B cell (primary cell): Measurements from ENCODE around the gene CHST11. TPM values are rescaled to one million over a fixed set of nuclear protein-coding genes. Genes with fewer than 3 reads are reported as not detected.

Experiments used
- ATAC-seq: fragments of 200-7000 bp; cut with Tn5 transposase; one replicate; pipeline ENCODE4 v1.10.0; 2021; ENCODE audit warnings: low read depth, mild to moderate bottlenecking, moderate number of reproducible peaks, moderate library complexity
- CTCF ChIA-PET: fragments of 350-600 bp; sonication (Branson Sonifier 250); formaldehyde crosslinking; loops from one replicate; lab custom pipeline; 2021; ENCODE audit warnings: antibody characterized with exemption, inconsistent platforms; lab: Charles Lee
- POLR2A ChIA-PET: fragments of 350-600 bp; sonication (Branson Sonifier 250); formaldehyde crosslinking; loops from one replicate; lab custom pipeline; 2021; ENCODE audit warnings: antibody characterized with exemption; lab: Charles Lee
- DNase-seq: peaks from one replicate; pipeline ENCODE4 v3.0.0; 2013
- H2AFZ ChIP-seq: 2 replicates; pipeline ENCODE4 v1.6.1; 2012; ENCODE audit warnings: mild to moderate bottlenecking, low read depth, low read length; ENCODE audit not compliant: insufficient read depth, poor library complexity, severe bottlenecking
- H3K27ac ChIP-seq, 2 donors: 1 replicate in 1 of 2; 2 replicates in 1 of 2; pipeline ENCODE4 v1.5.1; 2012 to 2013; ENCODE audit warnings: low read length in 2 of 2, mild to moderate bottlenecking in 2 of 2, moderate library complexity in 1 of 2
- H3K27me3 ChIP-seq, 4 experiments: fragments of 200-600 bp in 1 of 4; sonication (generic) in 1 of 4; replicated peaks in 1 of 4; 1 replicate in 2 of 4; 2 replicates in 2 of 4; pipeline versions ENCODE4 v1.6.1 to v1.7.0; 2013 to 2016; ENCODE audit warnings: low read length in 3 of 4, mild to moderate bottlenecking in 2 of 4, mixed read lengths in 1 of 4, moderate library complexity in 1 of 4; ENCODE audit not compliant: insufficient read depth in 4 of 4, control insufficient read depth in 3 of 4; ENCODE audit errors: control extremely low read depth in 1 of 4
- H3K36me3 ChIP-seq, 2 experiments: replicated peaks in 1 of 2; 1 replicate in 1 of 2; 2 replicates in 1 of 2; pipeline versions ENCODE4 v1.6.1 to v1.7.1; 2013; ENCODE audit warnings: low read length in 1 of 2; ENCODE audit not compliant: insufficient read depth in 2 of 2, control insufficient read depth in 1 of 2; ENCODE audit errors: control extremely low read depth in 1 of 2, extremely low read depth in 1 of 2
- H3K4me1 ChIP-seq, 2 donors: fragments of 200-600 bp in 1 of 2; sonication (generic) in 1 of 2; 1 replicate in 1 of 2; 2 replicates in 1 of 2; pipeline versions ENCODE4 v1.5.1 to v1.6.1; 2013 to 2017; ENCODE audit warnings: low read length in 2 of 2; ENCODE audit not compliant: control insufficient read depth in 2 of 2, insufficient read depth in 2 of 2
- H3K4me2 ChIP-seq: replicated peaks from 2 replicates; pipeline ENCODE3; 2012; ENCODE audit warnings: mild to moderate bottlenecking, low read depth, low read length; ENCODE audit not compliant: poor library complexity, severe bottlenecking
- H3K4me3 ChIP-seq, 5 experiments: fragments of 200-600 bp in 1 of 5; sonication (generic) in 1 of 5; 1 replicate in 3 of 5; 2 replicates in 2 of 5; pipeline versions ENCODE4 v1.5.1 to v1.7.0; 2011 to 2016; ENCODE audit warnings: low read length in 4 of 5, mild to moderate bottlenecking in 4 of 5, low read depth in 2 of 5, control low read depth in 1 of 5, moderate library complexity in 1 of 5; ENCODE audit not compliant: insufficient read depth in 1 of 5; ENCODE audit errors: control extremely low read depth in 1 of 5, extremely low read depth in 1 of 5
- H3K79me2 ChIP-seq: fragments of 200-600 bp; sonication (generic); one replicate; pipeline ENCODE4 v1.6.0; 2016; ENCODE audit warnings: low read length; ENCODE audit not compliant: control insufficient read depth, insufficient read depth
- H3K9ac ChIP-seq: fragments of 200-600 bp; sonication (generic); 2 replicates; pipeline ENCODE4 v1.6.1; 2017; ENCODE audit warnings: mild to moderate bottlenecking, low read length, moderate library complexity
- H3K9me3 ChIP-seq, 3 donors: one replicate each; pipeline versions ENCODE4 v1.6.1 to v1.7.1; 2013; ENCODE audit warnings: low read length in 2 of 3; ENCODE audit not compliant: control insufficient read depth in 2 of 3, insufficient read depth in 1 of 3; ENCODE audit errors: control extremely low read depth in 1 of 3
- H4K20me1 ChIP-seq: 2 replicates; pipeline ENCODE4 v1.6.0; 2012; ENCODE audit warnings: mild to moderate bottlenecking, low read length; ENCODE audit not compliant: insufficient read depth, control insufficient read depth, poor library complexity, severe bottlenecking
- H3K27ac Mint-ChIP-seq: one replicate; pipeline ENCODE4 v1.8.0; 2021; ENCODE audit warnings: mixed read lengths
- H3K27me3 Mint-ChIP-seq: one replicate; pipeline ENCODE4 v1.8.0; 2021; ENCODE audit warnings: mixed read lengths
- H3K4me1 Mint-ChIP-seq: one replicate; pipeline ENCODE4 v1.8.0; 2021; ENCODE audit warnings: mixed read lengths
- H3K4me3 Mint-ChIP-seq: one replicate; pipeline ENCODE4 v1.8.0; 2021; ENCODE audit warnings: mixed read lengths
- H3K9me3 Mint-ChIP-seq: one replicate; pipeline ENCODE4 v1.8.0; 2022; ENCODE audit warnings: mixed read lengths; ENCODE audit not compliant: insufficient read depth
- CTCF ChIP-seq: fragments of 200-600 bp; IDR thresholded peaks from one replicate; pipeline ENCODE4 v1.8.0; 2022; ENCODE audit warnings: antibody characterized with exemption, mild to moderate bottlenecking
- EZH2 ChIP-seq: IDR thresholded peaks from 2 replicates; pipeline ENCODE4 v1.6.1; 2012; ENCODE audit warnings: borderline replicate concordance, low read depth, mild to moderate bottlenecking, moderate library complexity, low read length; ENCODE audit not compliant: insufficient read depth, poor library complexity, severe bottlenecking
- WGBS: methylation state at CpG from one replicate; pipeline ENCODE4 v1.1.5; 2013; ENCODE audit warnings: missing lambda C conversion rate; ENCODE audit not compliant: insufficient coverage; 5-methylcytosine and 5-hydroxymethylcytosine counted together
- intact Hi-C: fragments of 100-400 bp; cut with micrococcal nuclease; formaldehyde crosslinking; loops from one replicate; pipeline ENCODE4 v1.10.0; 2022
- polyA plus RNA-seq: library from polyadenylated mRNA; depleted of rRNA; stranded (reverse); fragments of >200 nt; gene quantifications from 2 replicates; pipeline ENCODE4 v1.2.3, GENCODE V29; 2012
- total RNA-seq, 2 donors: library from RNA; stranded (reverse); fragments of 120-200 nt in 1 of 2; gene quantifications; 1 replicate in 1 of 2; 2 replicates in 1 of 2; pipeline versions ENCODE4 v1.2.3 to v1.2.4, GENCODE V29; 2013 to 2022

The CHST11 gene
- total and polyA plus RNA-seq, 2 donors (not counting 1 experiment from before 2014, with no cell fraction given), result 46.3 to 152 TPM

GRCh38 chr12:104680491-104680890 lies 223.7 kb downstream of the CHST11 start:
- intact Hi-C loops, result loop anchor here (1.0 to 10.0 kb wide), 4 partner anchors 72 to 373 kb away; partner anchors contain the start of gene SLC41A2
- no peaks in the 10 kb centered on the region for H3K27me3 ChIP-seq
- Mint-ChIP-seq H3K4me1 (peaks cover 79% of the 10 kb centered on the region), H3K27me3 (no peaks in the 10 kb centered on the region), H3K4me3 (peak overlapping the region; percentile 14), H3K27ac (peak overlapping the region; percentile 79), H3K9me3 (no peaks in the 10 kb centered on the region)
- H3K4me3 ChIP-seq, result no peak overlapping the region
- POLR2A ChIA-PET, result no interaction called here
- no peak for TF ChIP-seq CTCF
- no peak for TF ChIP-seq EZH2
- peaks cover 46 to 53% of the 10 kb centered on the region in 2 donors for H3K4me1 ChIP-seq
- 38% methylated on average over 2 of the region's 5 CpGs for WGBS
- H4K20me1 ChIP-seq, result peaks cover 29% of the 10 kb centered on the region
- no peaks in the 10 kb centered on the region for H3K36me3 ChIP-seq
- H3K9me3 ChIP-seq, result no peaks in the 10 kb centered on the region
- peak overlapping the region; percentile 3 for H3K4me2 ChIP-seq
- CTCF ChIA-PET, result interaction anchor here (1.4 to 3.2 kb wide), 3 partner anchors 14 to 299 kb away, joined by 3 to 12 read pairs (median 5); partner anchors contain the start of gene SLC41A2
- H2AFZ ChIP-seq, result no peak overlapping the region
- no peak overlapping the region for H3K9ac ChIP-seq
- DNase-seq (no peak), ATAC-seq (peak; percentile 16)
- no peak overlapping the region for H3K27ac ChIP-seq
- H3K79me2 ChIP-seq, result peaks cover 95% of the 10 kb centered on the region

GRCh38 chr12:104681012-104681690 lies 224.4 kb downstream of the CHST11 start:
- H3K9ac ChIP-seq, result no peak overlapping the region

More at GRCh38 chr12:104681012-104681690, 224.4 kb downstream of the CHST11 start:
- Histone ChIP-seq H3K4me2 (no peak overlapping the region), H3K4me1 (peaks cover 46 to 50% of the 10 kb centered on the region in 2 donors), H3K27ac (no peak overlapping the region), H2AFZ (no peak overlapping the region), H3K9me3 (no peaks in the 10 kb centered on the region), H4K20me1 (peaks cover 32% of the 10 kb centered on the region), H3K79me2 (peaks cover 95% of the 10 kb centered on the region), H3K27me3 (no peaks in the 10 kb centered on the region), H3K4me3 (no peak overlapping the region), H3K36me3 (no peaks in the 10 kb centered on the region)
- no CpG with 5 or more reads among the region's 3 CpGs for WGBS
- peaks cover 75% of the 10 kb centered on the region for H3K4me1 Mint-ChIP-seq
- intact Hi-C loops, result loop anchor here (5.0 to 10.0 kb wide), 2 partner anchors 71 to 274 kb away; partner anchors contain the start of gene SLC41A2
- ChIA-PET POLR2A (interaction anchor here (1.4 kb wide), 1 partner anchor 9 kb away, joined by 10 read pairs; no protein-coding TSS in a partner anchor), CTCF (interaction anchor here (1.1 to 3.2 kb wide), 4 partner anchors 14 to 299 kb away, joined by 3 to 12 read pairs (median 4); partner anchors contain the start of gene SLC41A2)
- H3K27me3 Mint-ChIP-seq, result no peaks in the 10 kb centered on the region
- H3K4me3 Mint-ChIP-seq, result peak overlapping the region; percentile 14
- DNase-seq, result no peak
- peak overlapping the region; percentile 79 for H3K27ac Mint-ChIP-seq
- no peak for TF ChIP-seq EZH2
- no peak for TF ChIP-seq CTCF
- ATAC-seq, result no peak
- H3K9me3 Mint-ChIP-seq, result no peaks in the 10 kb centered on the region
